OCI-LY7 (cell line): ENCODE measurements around the gene BCL10. TPM values are rescaled to one million over a fixed set of nuclear protein-coding genes. Genes with fewer than 3 reads are reported as not detected.

Experiments used
- BruUV-seq: library from RNA; stranded (reverse); fragments of 400-500 nt; replicated peaks from 2 replicates; lab custom pipeline; 2021; lab: Mats Ljungman, UMichigan
- CTCF ChIA-PET: fragments of 300-600 bp; sonication (Branson Sonifier 250); formaldehyde crosslinking; loops from one replicate; lab custom pipeline; 2022; ENCODE audit warnings: antibody characterized with exemption; ENCODE audit not compliant: unreplicated experiment; lab: Charles Lee
- POLR2A ChIA-PET: fragments of 300-600 bp; sonication (Branson Sonifier 250); formaldehyde crosslinking; loops from one replicate; lab custom pipeline; 2022; ENCODE audit warnings: antibody characterized with exemption; lab: Charles Lee
- DNase-seq: peaks from one replicate; pipeline ENCODE4 v3.0.0-alpha.2; 2015; ENCODE audit warnings: low spot score
- H2AFZ ChIP-seq: fragments of 200-600 bp; sonication (generic), shearing (Covaris generic); 2 replicates; pipeline ENCODE4 v1.6.1; 2014; ENCODE audit warnings: mild to moderate bottlenecking, antibody characterized with exemption, low read length, moderate library complexity
- H3K27ac ChIP-seq: fragments of 200-600 bp; sonication (generic); 2 replicates; pipeline ENCODE4 v1.5.1; 2014; ENCODE audit warnings: mixed run types, low read depth, mild to moderate bottlenecking, moderate library complexity, low read length, inconsistent platforms; ENCODE audit not compliant: poor library complexity, severe bottlenecking
- H3K36me3 ChIP-seq: fragments of 200-600 bp; sonication (generic); 2 replicates; pipeline ENCODE4 v1.6.1; 2014; ENCODE audit warnings: mild to moderate bottlenecking, antibody characterized with exemption, low read length, moderate library complexity, mixed read lengths; ENCODE audit not compliant: insufficient read depth
- H3K4me1 ChIP-seq: fragments of 200-600 bp; sonication (generic); 2 replicates; pipeline ENCODE4 v1.5.1; 2014; ENCODE audit warnings: mild to moderate bottlenecking, low read length; ENCODE audit not compliant: insufficient read depth, poor library complexity, severe bottlenecking
- H3K4me2 ChIP-seq: fragments of 200-600 bp; sonication (generic); 2 replicates; pipeline ENCODE4 v1.6.1; 2014; ENCODE audit warnings: mild to moderate bottlenecking, low read length
- H3K4me3 ChIP-seq: fragments of 200-600 bp; sonication (generic); 2 replicates; pipeline ENCODE4 v1.5.1; 2014; ENCODE audit warnings: mild to moderate bottlenecking, low read depth, low read length; ENCODE audit not compliant: poor library complexity, severe bottlenecking
- H3K79me2 ChIP-seq: fragments of 200-600 bp; sonication (generic); 2 replicates; pipeline ENCODE4 v1.6.1; 2016; ENCODE audit warnings: low read depth, mild to moderate bottlenecking, low read length, moderate library complexity, mixed read lengths; ENCODE audit not compliant: insufficient read depth
- H3K9me2 ChIP-seq: fragments of 200-600 bp; sonication (generic); 2 replicates; pipeline ENCODE4 v1.6.1; 2016; ENCODE audit warnings: mild to moderate bottlenecking, low read length, mixed read lengths; ENCODE audit not compliant: insufficient read depth
- H3K9me3 ChIP-seq: fragments of 200-600 bp; sonication (generic); 2 replicates; pipeline ENCODE4 v1.6.1; 2014; ENCODE audit warnings: mild to moderate bottlenecking, mixed run types, low read length, mixed read lengths
- H4K20me1 ChIP-seq: fragments of 200-600 bp; sonication (generic); 2 replicates; pipeline ENCODE4 v1.6.1; 2014; ENCODE audit warnings: mild to moderate bottlenecking, antibody characterized with exemption, low read length, moderate library complexity, mixed read lengths; ENCODE audit not compliant: insufficient read depth
- EZH2phosphoT487 ChIP-seq: fragments of 200-600 bp; sonication (generic); IDR thresholded peaks from 2 replicates; pipeline ENCODE4 v1.6.1; 2018; ENCODE audit warnings: low read depth, borderline replicate concordance, mild to moderate bottlenecking, mixed run types, antibody characterized with exemption, low read length, moderate library complexity, mixed read lengths
- intact Hi-C: fragments of 100-400 bp; cut with micrococcal nuclease; formaldehyde crosslinking; loops from one replicate; pipeline ENCODE4 v1.10.0; 2022; ENCODE audit not compliant: unreplicated experiment
- total RNA-seq, 2 experiments: library from RNA; depleted of rRNA in 1 of 2; stranded (reverse); fragments of >200 nt in 1 of 2; shearing (Covaris generic) in 1 of 2; gene quantifications; 2 replicates each; pipeline ENCODE4 v1.2.3, GENCODE V29; 2014 to 2022
- TF ChIP-seq, protein P1 (sequence below): fragments of 200-600 bp; sonication (generic); conservative IDR thresholded peaks from 2 replicates; pipeline ENCODE4 v1.5.1; 2014; ENCODE audit warnings: mild to moderate bottlenecking, antibody characterized with exemption, low read length, moderate library complexity, mixed read lengths

Gene BCL10
- total RNA-seq, 2 experiments from 2014 or later, result 17.4 to 29.0 TPM

DNA sequence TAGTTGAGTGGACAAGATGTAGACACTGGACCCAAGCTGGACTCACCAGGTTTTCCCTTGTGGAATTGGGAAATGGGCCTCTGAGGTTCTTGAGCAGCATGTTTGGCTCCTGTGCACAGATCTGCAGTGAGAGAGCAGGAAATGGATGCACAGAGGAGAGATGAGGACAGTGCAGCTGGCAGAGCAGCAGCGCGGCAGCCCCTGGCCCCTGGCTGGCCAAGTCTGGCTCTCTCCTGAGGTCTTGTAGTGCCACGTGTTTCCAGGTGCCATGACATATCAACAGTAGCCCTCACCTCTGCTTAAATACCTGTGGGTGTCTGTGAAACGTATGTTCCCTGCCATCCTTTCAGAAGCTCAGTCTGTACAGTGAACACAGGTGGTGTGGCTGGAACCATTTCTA, 19.2 kb upstream of the BCL10 start:
- Histone ChIP-seq H3K4me2 (no peak overlapping the region), H3K4me1 (peaks cover 5% of the 10 kb centered on the region), H4K20me1 (no peaks in the 10 kb centered on the region), H3K27ac (no peak overlapping the region), H3K36me3 (no peaks in the 10 kb centered on the region), H3K79me2 (no peaks in the 10 kb centered on the region), H3K9me3 (no peaks in the 10 kb centered on the region), H3K4me3 (no peak overlapping the region), H3K9me2 (no peaks in the 10 kb centered on the region), H2AFZ (no peak overlapping the region)
- DNase-seq, result no peak
- ChIA-PET POLR2A (interaction anchor here (0.7 to 1.2 kb wide), 2 partner anchors 20 kb away, joined by 4 read pairs; partner anchors contain the start of gene BCL10), CTCF (no interaction called here)
- BruUV-seq, result no TSS peak
- TF ChIP-seq, protein P1, sequence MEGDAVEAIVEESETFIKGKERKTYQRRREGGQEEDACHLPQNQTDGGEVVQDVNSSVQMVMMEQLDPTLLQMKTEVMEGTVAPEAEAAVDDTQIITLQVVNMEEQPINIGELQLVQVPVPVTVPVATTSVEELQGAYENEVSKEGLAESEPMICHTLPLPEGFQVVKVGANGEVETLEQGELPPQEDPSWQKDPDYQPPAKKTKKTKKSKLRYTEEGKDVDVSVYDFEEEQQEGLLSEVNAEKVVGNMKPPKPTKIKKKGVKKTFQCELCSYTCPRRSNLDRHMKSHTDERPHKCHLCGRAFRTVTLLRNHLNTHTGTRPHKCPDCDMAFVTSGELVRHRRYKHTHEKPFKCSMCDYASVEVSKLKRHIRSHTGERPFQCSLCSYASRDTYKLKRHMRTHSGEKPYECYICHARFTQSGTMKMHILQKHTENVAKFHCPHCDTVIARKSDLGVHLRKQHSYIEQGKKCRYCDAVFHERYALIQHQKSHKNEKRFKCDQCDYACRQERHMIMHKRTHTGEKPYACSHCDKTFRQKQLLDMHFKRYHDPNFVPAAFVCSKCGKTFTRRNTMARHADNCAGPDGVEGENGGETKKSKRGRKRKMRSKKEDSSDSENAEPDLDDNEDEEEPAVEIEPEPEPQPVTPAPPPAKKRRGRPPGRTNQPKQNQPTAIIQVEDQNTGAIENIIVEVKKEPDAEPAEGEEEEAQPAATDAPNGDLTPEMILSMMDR, result no peak
- no peak for TF ChIP-seq EZH2phosphoT487
- intact Hi-C loops, result no loop called here

- H2AFZ ChIP-seq, result no peak overlapping the region
- H3K9me2 ChIP-seq, result no peaks in the 10 kb centered on the region
- no peak overlapping the region for H3K4me3 ChIP-seq
- ChIA-PET POLR2A (interaction anchor here (1.2 to 1.4 kb wide), 2 partner anchors 17 to 19 kb away, joined by 3 to 4 read pairs; partner anchors contain the start of gene BCL10), CTCF (no interaction called here)
- H3K4me1 ChIP-seq, result peaks cover 11% of the 10 kb centered on the region
- no TSS peak for BruUV-seq
- intact Hi-C loops, result no loop called here
- H3K4me2 ChIP-seq, result no peak overlapping the region
- no peaks in the 10 kb centered on the region for H3K79me2 ChIP-seq
- no peak overlapping the region for H3K27ac ChIP-seq
- TF ChIP-seq, protein P1, result no peak
- TF ChIP-seq EZH2phosphoT487, result no peak
- no peaks in the 10 kb centered on the region for H4K20me1 ChIP-seq
- no peaks in the 10 kb centered on the region for H3K9me3 ChIP-seq
- DNase-seq, result no peak
- no peaks in the 10 kb centered on the region for H3K36me3 ChIP-seq
These were observed 18.6 kb upstream of the BCL10 start for GRCh38 chr1:85295006-85295431.

- H3K79me2 ChIP-seq, result no peaks in the 10 kb centered on the region
- peak overlapping the region; percentile 47 for H3K4me2 ChIP-seq
- H4K20me1 ChIP-seq, result no peaks in the 10 kb centered on the region
- H3K4me3 ChIP-seq, result no peak overlapping the region
- BruUV-seq, result no TSS peak
- H3K9me2 ChIP-seq, result no peaks in the 10 kb centered on the region
- ChIA-PET POLR2A (interaction anchor here (0.6 to 2.1 kb wide), 3 partner anchors 9 to 32 kb away, joined by 4 to 13 read pairs (median 8); partner anchors contain the start of gene BCL10), CTCF (no interaction called here)
- DNase-seq, result no peak
- H3K4me1 ChIP-seq, result peaks cover 19% of the 10 kb centered on the region
- intact Hi-C loops, result no loop called here
- H2AFZ ChIP-seq, result peak overlapping the region; percentile 46; the same call in 1 of the 2 replicates
- no peaks in the 10 kb centered on the region for H3K9me3 ChIP-seq
- TF ChIP-seq, protein P1, result no peak
- TF ChIP-seq EZH2phosphoT487, result no peak
- no peaks in the 10 kb centered on the region for H3K36me3 ChIP-seq
- no peak overlapping the region for H3K27ac ChIP-seq
These were observed 14.4 kb upstream of the BCL10 start for GRCh38 chr1:85290826-85291225.
